NCI-H1105 (cell line): Measurements from ENCODE around the gene LAMB4.
A peak's percentile ranks its signal among the peaks of the same experiment; 100 is the strongest.

Experiments used
- DNase-seq: peaks from one replicate; lab custom pipeline; 2025; lab: John Stamatoyannopoulos, UW

The LAMB4 gene

GRCh38 chr7:107995184-107996071 is 134.7 kb downstream of the LAMB4 start:
- DNase-seq = no peak

GRCh38 chr7:107994421-107995030 is 135.6 kb downstream of the LAMB4 start:
- DNase-seq = no peak

GRCh38 chr7:107993891-107994291 is 136.3 kb downstream of the LAMB4 start:
- peak; percentile 39 for DNase-seq

GRCh38 chr7:107989618-107990373 is 140.4 kb downstream of the LAMB4 start:
- DNase-seq = no peak

GRCh38 chr7:107982918-107983389 is 147.2 kb downstream of the LAMB4 start:
- peak; percentile 37 for DNase-seq

GRCh38 chr7:107982042-107982840 is 147.9 kb downstream of the LAMB4 start:
- DNase-seq = peak; percentile 28

- no peak for DNase-seq
Measured at GRCh38 chr7:107981466-107981865, 148.7 kb downstream of the LAMB4 start.

GRCh38 chr7:107980671-107981190 is 149.4 kb downstream of the LAMB4 start:
- no peak for DNase-seq

- no peak for DNase-seq
Measured at GRCh38 chr7:107980171-107980570, 150.0 kb downstream of the LAMB4 start.

GRCh38 chr7:107978815-107979408 is 151.2 kb downstream of the LAMB4 start:
- DNase-seq = no peak

- DNase-seq = no peak
Measured at GRCh38 chr7:107977048-107977447, 153.1 kb downstream of the LAMB4 start.

- DNase-seq = no peak
Measured at GRCh38 chr7:107976620-107977019, 153.5 kb downstream of the LAMB4 start.

GRCh38 chr7:107975394-107976013 is 154.7 kb downstream of the LAMB4 start:
- DNase-seq = no peak

GRCh38 chr7:107973861-107974260 is 156.3 kb downstream of the LAMB4 start:
- DNase-seq = no peak
